Measurements from ENCODE around the gene BLTP2. TPM values are rescaled to one million over a fixed set of nuclear protein-coding genes. Genes with fewer than 3 reads are reported as not detected.
A peak's percentile ranks its signal among the peaks of the same experiment; 100 is the strongest.

Gene BLTP2
- total and polyA plus RNA-seq, 10 of the 15 experiments (the other 5 are each of a cell fraction or from before 2014, with no cell fraction given): 14.2 to 151 (median 78.1) TPM

DNA sequence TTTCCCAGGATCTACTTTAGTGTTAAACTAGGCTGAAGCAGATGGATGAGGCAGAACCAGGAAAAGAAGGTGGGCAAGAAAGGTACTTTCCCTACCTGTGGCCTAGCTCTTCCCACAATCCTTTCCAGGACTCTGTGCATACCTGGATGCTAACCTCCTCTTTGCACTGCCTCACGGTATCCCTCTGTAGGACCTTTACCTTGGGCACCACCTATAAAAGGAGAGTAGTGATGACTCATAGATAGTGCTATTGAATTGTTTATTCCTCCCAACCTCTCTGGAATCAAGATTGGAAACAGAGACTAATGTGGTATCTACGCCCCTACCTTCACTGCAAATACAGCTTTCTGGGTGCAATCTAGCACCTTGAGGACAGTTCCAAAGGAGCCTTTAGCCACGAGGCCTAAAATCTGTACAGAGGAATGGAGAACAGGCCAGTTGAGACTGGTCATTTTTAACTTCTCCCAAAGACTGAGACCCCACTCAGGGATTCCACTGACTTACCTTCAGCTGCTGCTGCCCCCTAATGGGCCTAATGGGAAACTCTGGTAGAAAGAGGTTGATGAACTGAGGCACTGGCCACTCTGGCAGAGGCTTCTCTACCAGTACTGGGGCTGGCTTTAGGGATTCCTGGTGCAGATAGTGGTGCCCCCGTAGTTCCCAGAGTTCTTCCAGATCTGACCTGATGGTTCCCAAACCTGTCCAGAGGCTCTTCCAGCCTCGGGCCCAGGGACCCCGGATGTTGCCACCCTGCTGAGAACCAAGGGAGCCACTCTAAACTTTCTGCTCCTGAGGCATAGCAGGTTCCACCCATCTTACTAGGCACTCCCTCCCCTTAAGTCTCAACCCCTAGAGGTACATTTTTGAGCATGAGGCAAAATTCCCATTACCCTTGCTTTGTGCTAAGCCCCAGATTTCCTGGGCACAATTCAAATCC, 31.8 kb downstream of the BLTP2 start:
- H3K36me3 ChIP-seq (ENCODE audit: control insufficient read depth in 2 of 2, insufficient read depth in 2 of 2, low read length in 1 of 2): peaks cover 32 to 51% of the 10 kb centered on the region in 2 experiments
- DNase-seq (ENCODE audit: low read depth, low spot score) (no peak), ATAC-seq (peak; percentile 87), FAIRE-seq (no peak)
- H4K20me1 ChIP-seq (ENCODE audit: control insufficient read depth, insufficient read depth): no peaks in the 10 kb centered on the region
- no peak overlapping the region; the same call in 1 of the 2 replicates for H3K27ac ChIP-seq (ENCODE audit: control insufficient read depth, insufficient read depth)
- RAD21 ChIA-PET (ENCODE audit: unreplicated experiment): interaction anchor here (0.9 to 3.2 kb wide), 8 partner anchors 14 to 118 kb away, joined by 3 to 24 read pairs (median 8); partner anchors contain the start of genes ALDOC and PIGS
- CTCF ChIA-PET: interaction anchor here (0.5 to 8.2 kb wide), 19 partner anchors 9 to 120 kb away, joined by 3 to 88 read pairs (median 6); partner anchors contain the start of genes ALDOC, BLTP2, SPAG5 and UNC119
- no peak overlapping the region for H3K4me2 ChIP-seq (ENCODE audit: control insufficient read depth, insufficient read depth)
- SMC1A ChIA-PET (ENCODE audit: uncharacterized antibody, unreplicated experiment): interaction anchor here (1.0 to 2.8 kb wide), 7 partner anchors 7 to 116 kb away, joined by 3 to 18 read pairs (median 5); partner anchors contain the start of gene PIGS
- TF ChIP-seq IKZF2 (IDR thresholded peaks at IDR 0.05) (no peak), MEF2A (IDR thresholded peaks at IDR 0.05; ENCODE audit: insufficient read depth, low read depth, low read length) (no peak), RAD21 (IDR thresholded peaks at IDR 0.05; ENCODE audit: insufficient read depth, low read depth, low read length) (peak; percentile 69), SMC3 (IDR thresholded peaks at IDR 0.05; ENCODE audit: borderline replicate concordance, low read length) (peak; percentile 38; the same call in 1 of the 2 replicates), POLR2A (IDR thresholded peaks at IDR 0.05; ENCODE audit: low read depth, low read length) (0 out of 2 replicates have a peak, but pooled peaks have one; percentile 5)
- TF ChIP-seq, protein P1, sequence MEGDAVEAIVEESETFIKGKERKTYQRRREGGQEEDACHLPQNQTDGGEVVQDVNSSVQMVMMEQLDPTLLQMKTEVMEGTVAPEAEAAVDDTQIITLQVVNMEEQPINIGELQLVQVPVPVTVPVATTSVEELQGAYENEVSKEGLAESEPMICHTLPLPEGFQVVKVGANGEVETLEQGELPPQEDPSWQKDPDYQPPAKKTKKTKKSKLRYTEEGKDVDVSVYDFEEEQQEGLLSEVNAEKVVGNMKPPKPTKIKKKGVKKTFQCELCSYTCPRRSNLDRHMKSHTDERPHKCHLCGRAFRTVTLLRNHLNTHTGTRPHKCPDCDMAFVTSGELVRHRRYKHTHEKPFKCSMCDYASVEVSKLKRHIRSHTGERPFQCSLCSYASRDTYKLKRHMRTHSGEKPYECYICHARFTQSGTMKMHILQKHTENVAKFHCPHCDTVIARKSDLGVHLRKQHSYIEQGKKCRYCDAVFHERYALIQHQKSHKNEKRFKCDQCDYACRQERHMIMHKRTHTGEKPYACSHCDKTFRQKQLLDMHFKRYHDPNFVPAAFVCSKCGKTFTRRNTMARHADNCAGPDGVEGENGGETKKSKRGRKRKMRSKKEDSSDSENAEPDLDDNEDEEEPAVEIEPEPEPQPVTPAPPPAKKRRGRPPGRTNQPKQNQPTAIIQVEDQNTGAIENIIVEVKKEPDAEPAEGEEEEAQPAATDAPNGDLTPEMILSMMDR (IDR thresholded peaks at IDR 0.05 in 2 of 3, conservative IDR thresholded peaks at IDR 0.05 in 1 of 3; ENCODE audit: control insufficient read depth in 2 of 3, extremely low read depth in 1 of 3, insufficient read depth in 1 of 3, low read depth in 3 of 3, low read length in 3 of 3): peak; percentile 62 to 75 (median 69)
- TF ChIP-seq, protein P2, sequence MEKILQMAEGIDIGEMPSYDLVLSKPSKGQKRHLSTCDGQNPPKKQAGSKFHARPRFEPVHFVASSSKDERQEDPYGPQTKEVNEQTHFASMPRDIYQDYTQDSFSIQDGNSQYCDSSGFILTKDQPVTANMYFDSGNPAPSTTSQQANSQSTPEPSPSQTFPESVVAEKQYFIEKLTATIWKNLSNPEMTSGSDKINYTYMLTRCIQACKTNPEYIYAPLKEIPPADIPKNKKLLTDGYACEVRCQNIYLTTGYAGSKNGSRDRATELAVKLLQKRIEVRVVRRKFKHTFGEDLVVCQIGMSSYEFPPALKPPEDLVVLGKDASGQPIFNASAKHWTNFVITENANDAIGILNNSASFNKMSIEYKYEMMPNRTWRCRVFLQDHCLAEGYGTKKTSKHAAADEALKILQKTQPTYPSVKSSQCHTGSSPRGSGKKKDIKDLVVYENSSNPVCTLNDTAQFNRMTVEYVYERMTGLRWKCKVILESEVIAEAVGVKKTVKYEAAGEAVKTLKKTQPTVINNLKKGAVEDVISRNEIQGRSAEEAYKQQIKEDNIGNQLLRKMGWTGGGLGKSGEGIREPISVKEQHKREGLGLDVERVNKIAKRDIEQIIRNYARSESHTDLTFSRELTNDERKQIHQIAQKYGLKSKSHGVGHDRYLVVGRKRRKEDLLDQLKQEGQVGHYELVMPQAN (conservative IDR thresholded peaks at IDR 0.05): no peak
- no peaks in the 10 kb centered on the region for H3K79me2 ChIP-seq (ENCODE audit: control insufficient read depth, insufficient read depth, low read length)
- no peaks in the 10 kb centered on the region for H3K9me3 ChIP-seq (replicated peaks; ENCODE audit: control insufficient read depth, insufficient read depth, low read length)
- in situ Hi-C loops (cut with MboI) (no loop called here), intact Hi-C loops (cut with micrococcal nuclease; ENCODE audit: unreplicated experiment) (loop anchor here (1.0 kb wide), 1 partner anchor 65 kb away; no protein-coding TSS in a partner anchor)
- no peaks in the 10 kb centered on the region; the same call in none of the 2 replicates for H3K4me1 ChIP-seq (ENCODE audit: control insufficient read depth, insufficient read depth, low read length)
- no peak overlapping the region for H3K4me3 ChIP-seq
- 80% methylated on average over 6 of the region's 6 CpGs for WGBS (ENCODE audit: insufficient coverage, insufficient replicate concordance, low lambda C conversion rate, missing lambda C conversion rate)
- no peak overlapping the region for H3K9ac ChIP-seq (ENCODE audit: control insufficient read depth, insufficient read depth, low read length)
- no TSS peak for BruUV-seq (replicated peaks)
- no peak overlapping the region for H2AFZ ChIP-seq (ENCODE audit: control insufficient read depth, low read depth, low read length)
- POLR2A ChIA-PET: interaction anchor here (0.8 to 2.2 kb wide), 6 partner anchors 13 to 64 kb away, joined by 3 to 12 read pairs (median 4); partner anchors contain the start of gene ALDOC
- no peaks in the 10 kb centered on the region for H3K27me3 ChIP-seq (replicated peaks in 1 of 2; ENCODE audit: control insufficient read depth in 2 of 2, insufficient read depth in 2 of 2, low read length in 1 of 2)
